Measurements from ENCODE around the gene GLB1L2.
"Not testable (repeated sequence)": the region's sequence is repeated elsewhere in the genome, so short reads cannot be mapped to it uniquely, and the experiment has no call there.

GLB1L2 gene

DNA sequence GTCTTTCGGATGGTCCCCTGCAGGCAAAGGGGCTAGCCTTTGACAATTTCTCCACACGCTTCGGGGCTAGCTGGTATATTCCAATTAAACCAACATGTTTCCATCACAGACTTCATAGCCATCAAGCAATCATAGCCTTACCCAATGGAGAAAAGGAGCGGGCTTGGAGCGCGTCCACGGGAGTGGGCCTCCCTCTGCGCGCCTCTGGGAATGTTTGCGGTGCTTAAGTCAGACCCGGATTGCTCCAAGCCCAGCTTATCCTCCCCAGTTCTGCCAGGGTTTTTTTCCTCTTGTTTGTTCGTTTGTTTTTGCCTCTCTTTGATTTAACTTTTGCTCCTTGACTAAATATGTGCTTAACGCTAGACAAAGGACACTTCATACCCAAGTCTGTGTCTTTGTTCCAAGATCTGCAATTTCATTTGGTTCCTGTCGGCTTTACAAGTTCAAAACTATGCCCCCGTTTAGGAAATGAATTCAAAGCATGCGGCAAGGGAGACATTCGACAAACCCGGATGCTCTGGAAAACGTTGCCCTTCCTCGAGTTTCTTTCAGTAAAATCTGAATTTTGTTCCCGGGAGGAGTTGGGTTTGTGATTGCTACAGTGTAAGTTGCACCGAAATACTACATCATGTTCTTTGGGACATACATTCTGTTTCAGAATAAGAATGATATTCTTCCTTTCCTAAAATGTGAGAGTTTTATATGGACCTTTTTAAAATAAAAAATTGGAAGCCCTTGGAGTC is 1.0 kb upstream of the GLB1L2 start:
- DNase-seq = no peak

DNA sequence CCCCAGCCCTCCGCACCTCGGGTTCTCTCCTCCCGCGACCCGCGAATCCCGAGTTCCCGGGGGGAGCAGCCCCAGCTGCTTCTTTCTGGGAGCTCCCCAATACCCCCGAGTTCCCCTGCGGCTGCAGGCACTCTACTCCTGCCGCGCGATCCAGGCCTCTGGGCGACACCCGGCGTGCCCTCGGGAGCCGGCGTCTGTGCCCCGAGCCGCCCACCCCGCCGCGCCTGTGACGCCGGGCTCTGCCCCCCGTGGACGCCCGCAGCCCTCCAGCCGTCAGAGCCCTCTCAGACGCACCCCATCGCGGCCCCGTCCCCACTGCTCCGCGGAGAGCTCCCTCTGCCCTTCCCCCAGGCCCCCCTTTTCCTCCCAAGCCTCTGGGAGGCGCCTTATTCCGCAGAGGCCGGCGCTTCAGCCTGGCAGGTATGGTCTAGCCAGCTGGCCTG is 422 bp downstream of the GLB1L2 start:
- no peak for DNase-seq

DNA sequence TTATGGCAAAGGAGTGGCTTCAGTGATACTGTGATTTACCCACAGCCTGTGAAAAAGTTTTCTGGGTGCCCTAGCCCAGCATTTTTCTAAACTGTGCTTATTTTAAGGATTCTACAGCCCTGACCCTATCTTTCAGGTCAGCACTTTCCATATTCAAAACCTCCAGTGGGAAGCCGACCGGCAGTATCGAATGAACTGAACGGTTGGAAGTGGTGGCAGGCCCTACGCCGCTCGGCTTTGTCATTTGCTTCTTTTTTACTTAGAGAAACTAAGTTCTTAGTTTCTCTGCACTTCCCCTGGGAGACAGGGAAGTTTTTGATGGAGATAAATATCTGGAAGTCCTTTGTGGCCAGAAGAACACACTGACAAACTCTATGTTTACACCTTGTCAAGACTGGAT is 994 bp downstream of the GLB1L2 start:
- DNase-seq = no peak

DNA sequence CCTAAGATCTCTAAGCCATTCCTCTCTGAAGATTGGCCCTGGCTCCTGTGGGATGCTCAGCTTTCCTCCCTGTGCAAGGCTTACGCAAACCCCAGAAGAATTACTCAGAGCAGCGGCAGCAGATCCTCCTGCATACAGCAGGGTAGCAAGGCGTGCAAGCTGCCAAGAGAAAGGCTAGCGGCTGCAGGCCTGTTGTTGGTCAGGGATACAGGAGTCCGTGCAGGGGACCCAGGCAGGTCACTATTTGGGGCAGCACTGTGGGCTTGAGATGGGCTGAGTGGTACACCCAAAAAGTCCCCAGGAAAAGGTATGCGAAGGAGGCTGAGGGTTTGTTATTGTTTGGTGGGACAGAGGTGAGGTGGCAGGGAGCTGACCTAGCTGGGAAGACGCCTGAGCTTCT is 1.5 kb downstream of the GLB1L2 start:
- DNase-seq = no peak

DNA sequence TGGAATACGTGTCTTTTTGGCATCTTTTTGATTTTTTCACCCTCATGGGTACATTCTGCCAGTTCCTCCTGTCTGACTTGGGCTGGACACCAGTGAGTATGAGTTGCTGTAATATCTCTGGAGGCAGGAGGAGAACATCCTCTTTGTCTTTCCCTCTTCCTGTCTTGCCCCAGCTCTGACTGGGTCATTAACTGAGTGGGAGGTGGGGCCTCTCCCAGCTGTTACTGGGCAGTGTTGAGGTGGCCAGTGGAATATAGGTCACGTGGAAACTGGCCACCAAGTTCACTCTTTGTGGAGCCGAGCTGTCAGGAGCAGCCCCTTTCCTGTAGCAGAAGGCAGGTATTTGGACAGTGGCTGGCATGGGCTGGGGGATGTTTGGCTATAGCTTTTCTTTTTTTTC is 2.2 kb downstream of the GLB1L2 start:
- DNase-seq = no peak

DNA sequence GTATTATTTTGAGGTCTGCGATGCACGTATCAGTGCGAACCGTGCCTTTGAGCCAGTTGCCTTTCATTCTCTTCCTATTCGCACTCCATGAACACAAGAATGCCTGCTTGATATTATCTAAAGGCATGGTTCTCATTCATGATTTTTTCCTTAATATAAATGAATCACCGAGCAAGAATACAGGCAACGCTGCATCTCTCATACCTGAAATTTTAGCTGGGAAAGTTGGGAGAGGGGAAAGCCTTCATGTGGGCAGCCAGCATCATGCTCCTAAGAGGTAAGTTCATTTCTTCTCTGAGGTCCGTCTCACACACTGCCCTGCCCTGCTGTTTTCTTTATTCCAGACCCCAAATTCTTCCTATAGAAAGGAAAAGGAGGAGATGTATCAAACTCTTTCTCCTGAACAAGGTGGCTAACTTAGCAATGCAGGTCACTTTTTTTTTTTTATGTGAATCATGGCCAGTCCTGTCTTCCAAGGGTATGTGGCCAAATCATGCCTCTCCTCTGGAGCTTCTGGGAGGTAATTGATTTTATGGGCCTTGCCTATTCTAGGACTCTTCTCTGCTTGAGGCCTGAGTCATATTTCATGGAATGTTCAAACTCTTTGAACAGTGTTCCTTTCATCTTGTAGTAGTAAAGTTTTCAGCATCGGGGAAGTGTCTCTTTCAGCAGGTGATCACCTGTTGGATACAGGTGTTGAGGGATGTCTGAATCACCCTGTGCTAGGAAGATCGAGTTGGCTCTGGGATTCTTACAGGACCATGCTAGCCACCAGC is 3.2 kb downstream of the GLB1L2 start:
- DNase-seq = no peak

DNA sequence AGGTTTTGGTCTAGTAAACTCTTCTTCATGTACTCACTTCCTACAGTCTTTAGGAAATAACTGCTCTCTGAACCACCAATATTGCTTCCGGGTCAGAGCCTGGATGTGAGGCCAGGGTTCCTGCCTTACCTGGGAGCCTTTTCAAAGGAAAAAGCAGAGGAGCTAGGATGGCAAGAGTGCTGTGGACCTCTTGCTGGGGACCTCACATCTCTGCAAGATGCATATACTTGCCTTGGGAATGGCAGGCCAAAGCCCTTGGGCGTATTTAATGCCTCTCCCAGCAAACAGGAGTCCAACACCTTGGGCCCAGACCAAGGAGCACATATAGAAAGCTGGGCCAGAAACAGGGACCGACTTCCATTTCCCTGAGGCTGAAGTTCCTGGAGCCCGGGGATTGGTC is 5.3 kb downstream of the GLB1L2 start:
- no peak for DNase-seq

DNA sequence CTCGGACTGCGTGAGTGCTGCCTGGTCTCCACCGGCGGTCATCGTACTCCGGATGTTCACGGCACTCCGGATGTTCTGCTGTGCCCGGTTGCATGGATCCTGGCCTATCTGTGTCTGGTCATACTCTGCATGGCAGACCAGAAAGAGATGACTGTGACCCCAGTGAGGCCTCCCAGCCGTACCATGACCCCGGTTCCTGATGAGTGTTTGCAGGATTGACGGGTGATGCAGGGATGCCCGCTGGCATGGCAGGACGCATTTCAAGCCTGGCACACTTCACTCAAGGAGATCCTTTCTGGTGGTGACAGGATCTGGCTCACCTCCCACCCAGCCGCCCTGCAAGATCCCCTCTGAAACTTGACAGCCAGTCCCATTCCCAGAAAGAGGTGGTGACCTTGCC is 6.3 kb downstream of the GLB1L2 start:
- DNase-seq = no peak

DNA sequence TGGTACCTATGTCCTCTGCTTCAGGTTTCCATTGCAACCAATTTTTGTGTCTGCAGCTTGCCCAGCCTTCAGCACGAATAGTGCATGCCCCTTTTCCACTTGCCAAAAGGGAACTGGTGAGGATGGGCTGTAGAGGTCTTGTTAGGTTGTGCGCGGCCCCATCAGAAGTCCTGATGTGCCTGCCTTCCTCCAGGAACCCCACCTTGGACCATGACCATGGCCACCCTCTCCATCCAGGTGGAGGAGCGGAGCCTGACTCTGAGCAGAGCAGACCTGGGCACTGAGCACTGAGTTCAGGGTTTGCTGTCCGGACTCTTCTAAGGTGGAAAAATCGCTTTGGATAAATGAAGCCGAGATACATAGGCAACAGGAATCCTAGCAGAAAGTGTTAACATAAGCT is 6.9 kb downstream of the GLB1L2 start:
- DNase-seq = no peak

DNA sequence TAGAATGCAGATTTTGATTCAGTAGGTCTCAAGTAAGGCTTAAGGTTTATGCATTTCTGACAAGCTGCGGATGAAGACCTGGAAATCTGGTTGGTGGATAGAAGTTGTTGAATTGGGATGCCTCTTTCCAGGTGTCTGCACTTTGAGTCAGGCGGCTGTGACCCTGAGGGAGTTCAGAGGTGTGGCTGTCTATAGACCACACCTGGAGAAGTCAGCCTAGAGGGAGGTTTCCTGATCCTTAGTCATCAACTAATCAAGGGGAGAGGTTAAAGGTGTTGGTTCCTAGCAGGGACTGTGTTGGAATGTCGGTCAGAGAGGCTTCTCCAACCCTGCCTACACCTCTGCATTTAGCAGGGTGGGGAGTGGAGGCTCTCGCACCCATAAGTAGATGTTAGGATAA is 8.0 kb downstream of the GLB1L2 start:
- DNase-seq = no peak

DNA sequence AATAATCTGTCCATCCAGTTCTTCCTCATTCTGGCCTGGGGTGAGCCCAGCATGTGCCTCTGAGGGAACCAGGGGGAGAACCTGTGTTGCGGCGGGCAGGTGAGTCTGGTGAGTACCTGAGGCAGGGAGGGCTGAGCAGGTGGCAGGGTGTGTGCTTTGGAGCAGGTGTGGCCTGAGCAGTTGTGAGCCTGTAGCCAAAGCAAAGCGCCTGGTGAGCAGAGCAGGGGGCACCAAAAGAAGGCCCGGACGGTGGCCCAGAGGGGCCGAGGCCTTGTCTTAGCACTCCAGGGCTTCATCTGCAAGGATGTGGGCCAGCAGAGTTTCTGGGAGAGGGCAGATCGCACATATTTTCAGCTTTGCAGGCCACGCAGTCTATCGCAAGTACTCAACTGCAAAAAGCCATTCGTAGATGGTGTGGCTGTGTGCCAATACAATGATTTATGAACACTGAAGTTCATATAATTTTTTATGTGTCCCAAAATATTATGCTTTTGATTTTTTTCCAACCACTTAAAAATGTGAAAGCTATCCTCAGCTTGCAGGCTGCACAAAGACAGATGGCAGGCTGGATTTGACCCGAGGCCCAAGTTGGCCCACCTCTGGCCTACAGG is 8.7 kb downstream of the GLB1L2 start:
- no peak for DNase-seq

DNA sequence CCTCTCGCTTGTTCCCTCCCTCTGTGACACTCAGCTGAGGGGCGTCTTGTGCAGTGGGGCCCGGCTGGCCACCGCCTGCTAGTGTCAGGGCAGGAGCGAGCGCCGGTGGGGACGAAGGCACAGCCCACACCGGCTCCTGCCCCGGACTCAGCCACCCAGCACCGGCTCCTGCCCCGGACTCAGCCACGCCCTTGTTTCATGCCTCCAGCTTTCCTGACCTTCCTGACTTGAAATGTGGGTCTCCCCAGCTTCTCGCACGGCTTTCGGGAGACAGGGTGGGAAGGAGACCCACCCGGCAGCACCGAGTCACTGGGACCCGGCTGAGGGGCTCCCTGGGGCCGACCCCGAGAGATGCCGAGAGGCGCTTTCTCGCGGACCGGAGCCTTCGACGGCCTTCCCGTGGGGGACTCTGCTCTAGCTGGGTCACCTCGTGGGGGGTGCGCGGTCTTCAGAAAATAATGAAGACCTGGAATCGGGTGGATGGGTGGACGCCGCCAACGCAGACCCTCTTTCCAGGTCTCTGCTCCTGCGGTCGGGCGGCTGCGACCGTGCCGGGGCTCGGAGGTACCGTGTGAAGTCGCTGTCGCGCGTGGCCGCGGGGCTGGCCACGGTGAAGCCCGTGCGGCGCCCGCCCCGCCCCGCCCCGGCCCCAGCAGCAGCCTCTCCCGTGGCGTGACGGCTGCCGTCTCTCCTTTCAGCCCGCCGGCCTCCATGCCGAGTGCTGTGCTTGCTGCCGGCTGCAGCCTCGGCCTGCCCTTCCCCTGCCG is 10.2 kb downstream of the GLB1L2 start:
- DNase-seq = no peak

DNA sequence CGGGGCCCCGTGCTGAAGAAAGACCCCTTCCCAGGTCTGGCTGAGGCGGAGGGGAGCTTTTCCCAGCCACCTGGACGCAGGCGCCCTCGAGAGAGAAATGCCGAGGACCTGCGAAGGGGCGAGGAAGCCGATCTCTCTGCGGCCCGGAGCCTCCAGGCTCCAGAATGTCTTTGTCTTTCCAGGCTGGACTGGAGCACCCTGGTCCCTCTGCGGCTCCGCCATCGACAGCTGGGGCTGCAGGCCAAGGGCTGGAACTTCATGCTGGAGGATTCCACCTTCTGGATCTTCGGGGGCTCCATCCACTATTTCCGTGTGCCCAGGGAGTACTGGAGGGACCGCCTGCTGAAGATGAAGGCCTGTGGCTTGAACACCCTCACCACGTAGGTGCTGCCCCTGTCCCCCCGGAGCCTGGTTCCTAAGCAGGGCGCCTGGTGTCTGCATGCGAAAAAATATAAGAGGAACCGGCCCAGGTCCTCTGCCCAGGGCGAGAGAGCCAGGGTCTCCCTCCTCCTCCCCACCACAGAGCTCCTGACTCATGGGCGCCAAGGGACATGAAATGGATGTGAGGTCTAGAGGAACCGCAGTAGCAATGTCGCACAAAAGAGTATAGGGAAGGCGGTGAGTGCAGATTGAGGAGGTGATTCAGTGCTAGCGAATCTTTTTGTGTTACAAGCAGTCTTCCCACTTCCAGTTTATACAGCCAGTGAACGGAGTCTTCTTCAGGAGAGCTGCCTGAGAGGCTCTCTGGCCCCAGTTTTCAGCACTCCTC is 11.0 kb downstream of the GLB1L2 start:
- DNase-seq = no peak

DNA sequence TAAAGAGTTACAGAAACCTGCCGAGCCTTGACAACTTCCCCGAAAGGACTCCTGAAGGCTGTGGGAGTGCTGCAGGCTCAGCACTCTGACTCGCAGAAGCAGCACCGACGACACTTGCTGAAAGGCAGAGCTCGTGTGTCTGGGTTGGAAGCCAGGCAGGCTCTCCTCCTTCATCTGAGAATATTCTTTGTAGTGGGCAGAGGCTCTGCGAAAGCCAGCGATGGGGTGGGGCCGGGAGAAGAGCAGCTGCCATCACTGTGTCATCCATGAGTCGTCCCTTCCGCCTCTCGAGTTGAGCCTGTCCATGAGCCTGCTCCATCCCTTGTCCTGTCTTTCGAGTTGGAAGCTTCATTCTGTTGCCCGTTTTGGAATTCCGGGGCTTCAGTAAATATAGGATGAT is 11.9 kb downstream of the GLB1L2 start:
- no peak for DNase-seq

DNA sequence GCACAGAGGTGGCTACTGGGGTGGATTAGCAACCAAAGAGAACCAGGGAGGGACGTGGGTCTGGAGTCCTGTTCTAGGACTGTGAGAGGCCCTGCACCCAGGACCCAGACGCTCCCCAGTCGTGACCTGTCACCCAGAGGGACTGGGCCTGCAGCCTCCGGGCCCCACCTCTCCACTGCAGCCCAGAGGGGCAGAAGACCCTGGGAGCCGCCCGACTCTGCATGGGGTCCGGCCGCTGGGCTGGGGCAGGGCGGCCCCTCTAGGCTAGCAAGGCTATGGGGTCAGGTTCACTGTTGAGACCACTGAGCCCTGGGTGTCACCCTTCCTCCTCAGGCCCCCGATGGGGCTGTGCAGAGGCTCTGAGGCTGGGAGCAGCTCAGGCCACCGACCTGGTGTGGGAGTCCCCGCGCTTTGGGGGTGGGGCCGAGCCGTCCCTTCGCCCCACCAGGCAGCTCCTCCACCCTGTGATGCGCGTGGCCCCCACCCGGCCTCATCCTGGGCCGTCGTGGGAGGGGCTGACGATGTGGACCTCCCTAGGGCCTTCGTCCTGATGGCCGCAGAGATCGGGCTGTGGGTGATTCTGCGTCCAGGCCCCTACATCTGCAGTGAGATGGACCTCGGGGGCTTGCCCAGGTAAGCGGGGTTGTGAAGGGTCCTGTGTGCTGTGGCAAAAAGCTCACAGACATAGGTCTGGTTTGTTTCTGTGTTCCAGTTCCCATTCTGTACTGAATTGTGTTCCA is 12.9 kb downstream of the GLB1L2 start:
- DNase-seq = not testable (repeated sequence)

DNA sequence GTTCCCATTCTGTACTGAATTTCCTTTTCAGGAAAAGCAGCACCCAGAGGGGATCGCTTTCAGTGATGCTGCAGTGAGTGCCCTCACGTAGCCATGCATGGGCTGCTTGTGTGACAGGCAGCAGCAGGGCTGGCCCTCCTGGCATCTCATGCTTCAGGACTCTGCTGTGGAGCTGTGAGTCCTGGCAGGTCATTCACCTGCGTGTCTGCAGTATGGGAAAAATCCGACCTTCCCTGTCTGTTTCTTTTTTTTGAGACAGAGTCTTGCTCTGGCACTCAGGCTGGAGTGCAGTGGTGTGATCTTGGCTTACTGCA is 13.4 kb downstream of the GLB1L2 start:
- DNase-seq = no peak

DNA sequence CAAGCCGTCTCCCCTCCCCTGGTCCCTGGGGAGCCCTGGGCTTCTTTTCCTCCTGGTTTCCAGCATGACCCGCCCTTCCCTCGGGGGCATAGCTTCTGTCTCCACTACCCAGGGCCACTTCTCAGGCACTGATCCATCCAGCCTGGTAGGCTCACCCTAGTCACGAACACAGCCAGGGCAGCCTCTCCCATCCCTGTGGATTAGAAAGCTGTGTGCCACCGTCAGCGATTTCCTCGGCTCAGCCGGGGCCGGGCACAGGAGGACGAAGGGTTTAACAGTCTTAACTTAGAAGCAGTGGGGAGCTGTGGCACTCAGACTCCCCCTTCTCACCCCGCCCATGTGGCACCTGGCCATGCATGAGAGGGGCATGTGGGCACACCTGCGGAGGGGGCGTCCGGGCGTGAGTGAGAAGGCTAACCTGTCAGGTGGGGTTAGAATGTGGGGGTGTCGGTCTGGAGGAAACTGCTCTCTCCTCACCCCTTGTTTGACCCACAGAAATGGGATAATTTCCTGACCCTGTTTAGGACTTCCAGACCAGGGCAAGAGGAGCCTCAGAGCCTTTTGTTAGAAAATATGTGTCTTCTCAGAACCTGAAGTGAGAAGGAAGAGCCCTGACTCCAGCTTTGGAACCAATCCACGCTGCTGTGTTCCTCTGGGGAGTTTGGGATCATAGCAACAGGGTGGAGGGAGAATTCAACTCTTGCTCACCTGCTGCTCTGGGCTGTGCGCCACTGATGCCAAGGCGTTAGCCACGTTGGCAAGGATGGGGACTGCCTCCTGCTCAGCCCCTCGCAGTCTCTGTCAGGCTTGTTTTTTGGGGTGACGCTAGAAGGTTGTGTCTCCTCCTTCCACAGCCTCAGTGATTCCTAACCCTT is 14.6 kb downstream of the GLB1L2 start:
- DNase-seq = no peak

DNA sequence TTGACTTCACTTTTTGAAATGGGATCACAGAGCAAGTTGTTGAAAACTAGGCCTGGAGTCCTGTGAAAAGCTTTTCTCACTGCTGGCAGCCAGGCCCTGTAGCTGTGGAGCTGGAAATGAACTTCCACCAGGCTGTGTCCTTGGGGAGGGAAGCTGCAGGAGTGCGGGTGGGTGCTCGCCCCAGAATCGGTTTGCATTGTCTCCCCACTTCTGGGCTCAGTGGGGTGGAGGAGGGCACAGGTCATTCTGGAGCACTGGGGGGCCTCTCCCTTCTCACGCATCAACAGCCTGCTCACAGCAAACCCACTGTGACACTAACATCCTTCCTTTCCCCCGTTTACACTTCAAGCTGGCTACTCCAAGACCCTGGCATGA is 15.2 kb downstream of the GLB1L2 start:
- DNase-seq = no peak

DNA sequence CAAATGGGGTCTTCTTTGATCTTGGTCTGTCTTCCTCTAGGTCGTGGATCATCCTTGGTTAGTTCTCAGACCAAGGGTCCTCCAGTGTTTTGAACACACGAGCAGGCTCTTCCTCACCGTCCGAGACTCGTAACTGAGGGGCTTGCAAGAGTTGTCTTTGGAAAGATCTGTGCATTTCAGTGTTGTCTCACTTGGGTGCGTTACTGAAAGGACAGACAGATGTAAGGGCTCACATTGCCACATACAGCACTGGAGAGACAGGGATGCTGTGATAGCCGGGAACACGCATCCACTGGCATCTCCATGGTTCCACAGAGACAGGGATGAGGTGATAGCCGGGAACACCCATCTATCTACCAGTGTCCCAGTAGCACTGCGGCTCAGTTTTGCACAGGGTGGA is 15.7 kb downstream of the GLB1L2 start:
- no peak for DNase-seq

DNA sequence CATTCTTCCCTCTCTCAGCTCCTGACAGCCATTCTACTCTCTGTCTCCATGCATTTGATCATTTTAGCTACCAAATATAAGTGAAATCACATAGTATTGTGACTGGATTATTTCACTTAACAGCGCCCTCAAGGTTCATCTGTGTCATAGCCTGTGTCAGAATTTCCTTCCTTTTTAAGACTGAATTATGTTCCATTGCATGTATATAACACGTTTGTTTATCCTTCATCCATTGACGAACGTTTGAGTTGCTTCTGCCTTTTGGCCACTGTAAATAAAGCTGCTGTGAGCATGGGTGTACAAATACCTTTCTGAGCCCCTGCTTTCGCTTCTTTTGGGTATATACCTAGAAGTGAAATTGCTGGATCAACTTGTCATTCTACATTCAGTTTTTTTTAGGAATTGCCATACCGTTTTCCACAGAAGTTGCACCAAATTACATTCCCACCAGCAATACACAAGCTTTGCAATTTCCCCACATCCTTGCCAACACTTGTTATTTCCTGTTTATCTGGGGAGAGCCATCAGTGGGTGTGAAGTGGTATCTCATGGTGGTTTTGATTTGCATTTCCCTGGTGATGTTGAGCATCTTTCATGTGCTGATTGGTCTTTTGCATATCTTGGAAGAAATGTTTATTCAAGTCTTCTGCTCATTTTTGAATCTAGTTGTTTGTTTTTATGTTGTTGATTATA is 17.5 kb downstream of the GLB1L2 start:
- DNase-seq = no peak
